Liver (tissue), 9 donors: ENCODE measurements around the gene MGAT4C. TPM values are rescaled to one million over a fixed set of nuclear protein-coding genes. Genes with fewer than 3 reads are reported as not detected.
A peak's percentile ranks its signal among the peaks of the same experiment; 100 is the strongest.

Source experiments
- DNase-seq: peaks from one replicate; pipeline ENCODE4 v3.0.0-alpha.2; 2017; ENCODE audit warnings: low spot score
- H3K27ac ChIP-seq, 2 donors: one replicate each; pipeline ENCODE4 v1.7.0; 2013; ENCODE audit warnings: inconsistent platforms in 2 of 2, low read length in 2 of 2, control low read depth in 1 of 2, low read depth in 1 of 2, mild to moderate bottlenecking in 1 of 2
- H3K27me3 ChIP-seq, 4 donors: one replicate each; pipeline versions ENCODE4 v1.6.1 to v1.7.0; 2013; ENCODE audit warnings: low read length in 3 of 4, inconsistent platforms in 1 of 4, mild to moderate bottlenecking in 1 of 4, moderate library complexity in 1 of 4; ENCODE audit not compliant: control insufficient read depth in 4 of 4, insufficient read depth in 4 of 4
- H3K36me3 ChIP-seq, 4 donors: one replicate each; pipeline versions ENCODE4 v1.6.1 to v1.7.0; 2013; ENCODE audit warnings: low read length in 3 of 4, mild to moderate bottlenecking in 3 of 4, low read depth in 1 of 4, moderate library complexity in 1 of 4; ENCODE audit not compliant: control insufficient read depth in 4 of 4, insufficient read depth in 3 of 4
- H3K4me1 ChIP-seq, 4 donors: one replicate each; pipeline versions ENCODE4 v1.6.1 to v1.7.0; 2013; ENCODE audit warnings: low read length in 3 of 4, mild to moderate bottlenecking in 3 of 4, moderate library complexity in 1 of 4; ENCODE audit not compliant: control insufficient read depth in 4 of 4, insufficient read depth in 4 of 4
- H3K4me3 ChIP-seq, 3 donors: one replicate each; pipeline versions ENCODE4 v1.6.1 to v1.7.0; 2013; ENCODE audit warnings: low read length in 3 of 3, control low read depth in 1 of 3, low read depth in 1 of 3, mild to moderate bottlenecking in 1 of 3
- H3K9ac ChIP-seq, 2 donors: one replicate each; pipeline ENCODE4 v1.7.0; 2013; ENCODE audit warnings: low read length in 2 of 2, mild to moderate bottlenecking in 2 of 2, moderate library complexity in 2 of 2, control low read depth in 1 of 2, low read depth in 1 of 2
- H3K9me3 ChIP-seq, 4 donors: one replicate each; pipeline versions ENCODE4 v1.6.1 to v1.7.0; 2013; ENCODE audit warnings: low read length in 3 of 4; ENCODE audit not compliant: control insufficient read depth in 4 of 4
- FOXA1 ChIP-seq: IDR thresholded peaks from 2 replicates; pipeline ENCODE4 v1.6.1; 2016; ENCODE audit warnings: antibody characterized with exemption
- HNF4A ChIP-seq, 2 donors: conservative IDR thresholded peaks; 2 replicates each; pipeline ENCODE4 v1.6.1; 2016; ENCODE audit warnings: antibody characterized with exemption in 2 of 2, mild to moderate bottlenecking in 2 of 2
- HNF4G ChIP-seq: IDR thresholded peaks from 2 replicates; pipeline ENCODE4 v1.6.1; 2016; ENCODE audit warnings: antibody characterized with exemption
- JUND ChIP-seq, 2 donors: IDR thresholded peaks; 2 replicates each; pipeline ENCODE4 v1.6.1; 2016; ENCODE audit warnings: antibody characterized with exemption in 2 of 2
- NR2F2 ChIP-seq: IDR thresholded peaks from 2 replicates; pipeline ENCODE4 v1.6.1; 2016; ENCODE audit warnings: antibody characterized with exemption
- RAD21 ChIP-seq, 2 donors: IDR thresholded peaks; 2 replicates each; pipeline ENCODE4 v1.6.1; 2016; ENCODE audit warnings: antibody characterized with exemption in 2 of 2, mild to moderate bottlenecking in 2 of 2
- YY1 ChIP-seq: IDR thresholded peaks from 2 replicates; pipeline ENCODE4 v1.6.1; 2016; ENCODE audit warnings: antibody characterized with exemption, mild to moderate bottlenecking
- WGBS: extraction: QIAGEN DNeasy Blood & Tissue Kit; methylation state at CpG from one replicate; pipeline ENCODE4 v1.1.7; 2013; 5-methylcytosine and 5-hydroxymethylcytosine counted together
- polyA plus RNA-seq, 2 donors: library from polyadenylated mRNA; stranded (reverse) in 1 of 2; unstranded in 1 of 2; fragments of 200-250 nt in 1 of 2; fragments of >200 nt in 1 of 2; fragmentation: Nextera tagmentation in 1 of 2; extraction: Ambion mirVana in 1 of 2; gene quantifications; one replicate each; pipeline versions ENCODE4 v1.2.1 to v1.2.3, GENCODE V29; 2013 to 2015
- total RNA-seq, 2 donors: library from RNA; depleted of rRNA; stranded (reverse); fragments of >200 nt; gene quantifications; one replicate each; pipeline ENCODE4 v1.2.3, GENCODE V29; 2014
- TF ChIP-seq, protein P1 (sequence below): IDR thresholded peaks from 2 replicates; pipeline ENCODE4 v1.6.1; 2016; ENCODE audit warnings: antibody characterized with exemption
- TF ChIP-seq, protein P2 (sequence below): fragments of 150-350 bp; IDR thresholded peaks from 2 replicates; pipeline ENCODE4 v1.5.1; 2017; ENCODE audit warnings: improper control_type of control experiment, low read depth, low read length; ENCODE audit not compliant: missing input control
- TF ChIP-seq, protein P3 (sequence below): IDR thresholded peaks from 2 replicates; pipeline ENCODE4 v1.6.1; 2016; ENCODE audit warnings: antibody characterized with exemption
- donor health status: healthy.
- donor health status: healthy.
- donor health status: healthy.
- donor health status: healthy.
- donor health status: healthy.

MGAT4C gene
- total and polyA plus RNA-seq, 4 donors = 0.02 to 0.65 (median 0.09) TPM

DNA sequence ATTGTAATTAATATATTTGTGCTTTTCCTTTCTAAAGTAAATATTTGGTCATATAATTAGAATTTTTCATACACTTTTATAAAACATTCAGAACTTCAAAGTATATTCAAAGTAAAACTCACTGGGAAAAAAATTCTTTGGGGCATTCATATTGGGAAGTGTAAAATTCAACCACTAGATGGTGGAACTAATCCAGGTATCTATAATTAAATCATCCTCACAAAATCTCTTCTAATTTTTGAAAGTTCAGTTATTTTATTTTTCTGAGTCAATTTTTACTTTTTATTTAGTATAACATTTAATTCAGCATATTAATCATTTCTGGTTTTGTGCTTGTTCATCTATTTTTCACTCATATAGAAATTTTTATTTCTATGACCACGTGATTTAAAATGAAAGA is 301.1 kb downstream of the MGAT4C start:
- TF ChIP-seq, protein P1, sequence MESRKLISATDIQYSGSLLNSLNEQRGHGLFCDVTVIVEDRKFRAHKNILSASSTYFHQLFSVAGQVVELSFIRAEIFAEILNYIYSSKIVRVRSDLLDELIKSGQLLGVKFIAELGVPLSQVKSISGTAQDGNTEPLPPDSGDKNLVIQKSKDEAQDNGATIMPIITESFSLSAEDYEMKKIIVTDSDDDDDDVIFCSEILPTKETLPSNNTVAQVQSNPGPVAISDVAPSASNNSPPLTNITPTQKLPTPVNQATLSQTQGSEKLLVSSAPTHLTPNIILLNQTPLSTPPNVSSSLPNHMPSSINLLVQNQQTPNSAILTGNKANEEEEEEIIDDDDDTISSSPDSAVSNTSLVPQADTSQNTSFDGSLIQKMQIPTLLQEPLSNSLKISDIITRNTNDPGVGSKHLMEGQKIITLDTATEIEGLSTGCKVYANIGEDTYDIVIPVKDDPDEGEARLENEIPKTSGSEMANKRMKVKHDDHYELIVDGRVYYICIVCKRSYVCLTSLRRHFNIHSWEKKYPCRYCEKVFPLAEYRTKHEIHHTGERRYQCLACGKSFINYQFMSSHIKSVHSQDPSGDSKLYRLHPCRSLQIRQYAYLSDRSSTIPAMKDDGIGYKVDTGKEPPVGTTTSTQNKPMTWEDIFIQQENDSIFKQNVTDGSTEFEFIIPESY = no peak
- TF ChIP-seq RAD21 (IDR thresholded peaks at IDR 0.05) = peak; percentile 17 to 28
- no peaks in the 10 kb centered on the region for H3K36me3 ChIP-seq
- H3K9me3 ChIP-seq = no peaks in the 10 kb centered on the region
- H3K27ac ChIP-seq = no peak overlapping the region
- 72% methylated on average over 1 of the region's 1 CpG for WGBS
- no peak overlapping the region for H3K4me3 ChIP-seq
- H3K27me3 ChIP-seq = peaks cover 0 to 3% (median 0%) of the 10 kb centered on the region in 4 donors
- H3K9ac ChIP-seq = no peak overlapping the region
- no peaks in the 10 kb centered on the region for H3K4me1 ChIP-seq
- no peak for DNase-seq

DNA sequence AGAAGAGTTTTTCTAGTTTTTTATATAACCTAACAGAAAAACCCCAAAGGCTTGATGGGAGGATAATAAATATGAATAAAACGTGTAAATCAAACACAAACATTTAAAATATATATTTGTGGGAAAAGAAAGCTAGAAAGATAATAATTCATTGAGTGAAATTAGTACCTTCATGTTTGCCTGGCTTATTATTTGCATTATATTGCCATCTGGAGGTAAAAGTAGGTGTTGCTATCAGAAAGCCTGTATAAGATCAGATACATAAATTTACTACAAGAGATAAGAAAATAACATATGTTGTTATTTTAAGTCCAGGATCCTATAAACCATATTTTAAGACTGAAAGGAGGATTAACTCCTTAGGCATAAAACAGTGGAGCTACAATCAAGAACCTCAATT is 304.4 kb downstream of the MGAT4C start:
- H3K36me3 ChIP-seq = no peaks in the 10 kb centered on the region
- H3K9me3 ChIP-seq = no peaks in the 10 kb centered on the region
- H3K4me3 ChIP-seq = no peak overlapping the region
- TF ChIP-seq RAD21 (IDR thresholded peaks at IDR 0.05) = peak; percentile 42 to 44
- TF ChIP-seq, protein P2, sequence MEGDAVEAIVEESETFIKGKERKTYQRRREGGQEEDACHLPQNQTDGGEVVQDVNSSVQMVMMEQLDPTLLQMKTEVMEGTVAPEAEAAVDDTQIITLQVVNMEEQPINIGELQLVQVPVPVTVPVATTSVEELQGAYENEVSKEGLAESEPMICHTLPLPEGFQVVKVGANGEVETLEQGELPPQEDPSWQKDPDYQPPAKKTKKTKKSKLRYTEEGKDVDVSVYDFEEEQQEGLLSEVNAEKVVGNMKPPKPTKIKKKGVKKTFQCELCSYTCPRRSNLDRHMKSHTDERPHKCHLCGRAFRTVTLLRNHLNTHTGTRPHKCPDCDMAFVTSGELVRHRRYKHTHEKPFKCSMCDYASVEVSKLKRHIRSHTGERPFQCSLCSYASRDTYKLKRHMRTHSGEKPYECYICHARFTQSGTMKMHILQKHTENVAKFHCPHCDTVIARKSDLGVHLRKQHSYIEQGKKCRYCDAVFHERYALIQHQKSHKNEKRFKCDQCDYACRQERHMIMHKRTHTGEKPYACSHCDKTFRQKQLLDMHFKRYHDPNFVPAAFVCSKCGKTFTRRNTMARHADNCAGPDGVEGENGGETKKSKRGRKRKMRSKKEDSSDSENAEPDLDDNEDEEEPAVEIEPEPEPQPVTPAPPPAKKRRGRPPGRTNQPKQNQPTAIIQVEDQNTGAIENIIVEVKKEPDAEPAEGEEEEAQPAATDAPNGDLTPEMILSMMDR = no peak
- H3K27me3 ChIP-seq = peaks cover 0 to 3% (median 0%) of the 10 kb centered on the region in 4 donors
- H3K9ac ChIP-seq = no peak overlapping the region
- no peak overlapping the region for H3K27ac ChIP-seq
- no peak for DNase-seq
- H3K4me1 ChIP-seq = no peaks in the 10 kb centered on the region
- WGBS = 4% methylated on average over 1 of the region's 1 CpG

DNA sequence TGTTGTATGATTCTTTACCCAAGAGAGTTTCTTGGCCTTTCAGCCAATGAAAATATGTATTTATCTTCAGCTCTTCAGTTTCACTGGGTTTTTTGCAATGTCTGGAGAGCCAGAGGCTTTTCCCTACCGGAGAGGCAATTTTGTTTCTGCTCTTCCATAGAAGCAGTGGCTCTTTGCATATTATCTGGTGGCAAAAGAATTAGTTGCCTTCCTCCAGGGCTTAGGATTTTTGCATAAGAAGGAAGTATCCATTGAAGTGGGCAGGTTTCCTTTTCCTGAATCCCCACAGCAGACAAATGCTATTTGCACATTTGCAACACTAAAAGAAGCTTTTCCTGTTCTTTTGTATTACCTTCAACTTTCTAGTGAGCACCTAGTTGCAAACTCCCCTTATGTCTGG is 306.9 kb downstream of the MGAT4C start:
- Histone ChIP-seq H3K4me1 (no peaks in the 10 kb centered on the region), H3K36me3 (no peaks in the 10 kb centered on the region), H3K27ac (no peak overlapping the region), H3K9ac (no peak overlapping the region), H3K4me3 (no peak overlapping the region), H3K9me3 (no peaks in the 10 kb centered on the region), H3K27me3 (peaks cover 0 to 3% (median 0%) of the 10 kb centered on the region in 4 donors)
- 27% methylated on average over 1 of the region's 1 CpG for WGBS
- TF ChIP-seq, protein P2 = no peak
- TF ChIP-seq YY1 (no peak), HNF4G (no peak)
- no peak for DNase-seq

DNA sequence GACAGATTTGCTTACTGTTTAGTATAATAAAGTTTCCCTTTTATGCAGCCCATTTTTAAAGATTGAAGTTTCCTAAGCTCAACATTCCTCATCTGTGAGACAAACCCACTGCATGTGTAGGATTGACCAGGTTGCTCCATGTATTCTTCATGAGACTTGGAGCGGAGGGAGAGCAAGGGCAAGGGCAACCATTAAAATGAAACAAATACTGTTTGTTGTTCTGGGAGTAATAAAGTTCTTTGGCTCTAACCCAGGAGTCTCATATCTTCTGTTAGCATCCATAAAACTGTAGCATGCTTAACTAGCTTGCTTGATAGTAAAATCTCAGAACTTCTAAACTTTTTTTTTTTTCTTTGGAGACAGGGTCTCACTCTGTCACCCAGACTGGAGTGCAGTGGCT is 307.9 kb downstream of the MGAT4C start:
- 93% methylated on average over 1 of the region's 1 CpG for WGBS
- no peaks in the 10 kb centered on the region for H3K9me3 ChIP-seq
- H3K27me3 ChIP-seq = peaks cover 0 to 3% (median 0%) of the 10 kb centered on the region in 4 donors
- H3K4me1 ChIP-seq = no peaks in the 10 kb centered on the region
- H3K36me3 ChIP-seq = no peaks in the 10 kb centered on the region
- no peak overlapping the region for H3K27ac ChIP-seq
- H3K4me3 ChIP-seq = no peak overlapping the region
- DNase-seq = no peak
- no peak for TF ChIP-seq JUND (IDR thresholded peaks at IDR 0.05)
- TF ChIP-seq FOXA1 = no peak
- TF ChIP-seq RAD21 (IDR thresholded peaks at IDR 0.05) = no peak
- TF ChIP-seq, protein P3, sequence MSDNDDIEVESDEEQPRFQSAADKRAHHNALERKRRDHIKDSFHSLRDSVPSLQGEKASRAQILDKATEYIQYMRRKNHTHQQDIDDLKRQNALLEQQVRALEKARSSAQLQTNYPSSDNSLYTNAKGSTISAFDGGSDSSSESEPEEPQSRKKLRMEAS = no peak
- TF ChIP-seq NR2F2 = no peak
- no peak for TF ChIP-seq HNF4A (conservative IDR thresholded peaks at IDR 0.05)
- H3K9ac ChIP-seq = no peak overlapping the region
